Sigmoid colon (tissue), 4 donors: Measurements from ENCODE around the gene CSRNP2.

Source experiments
- EP300 ChIP-seq, 4 donors: sonication (generic); formaldehyde crosslinking; IDR thresholded peaks; one replicate each; pipeline ENCODE4 v1.6.1; 2017; ENCODE audit warnings: antibody characterized with exemption in 4 of 4
- TF ChIP-seq, protein P1 (sequence below), 4 experiments: fragments of 450-650 bp in 3 of 4; fragments of 200-600 bp in 1 of 4; IDR thresholded peaks; one replicate each; pipeline ENCODE4 v1.5.1; 2016 to 2019; ENCODE audit warnings: antibody characterized with exemption in 4 of 4, mild to moderate bottlenecking in 3 of 4, moderate library complexity in 2 of 4

DNA sequence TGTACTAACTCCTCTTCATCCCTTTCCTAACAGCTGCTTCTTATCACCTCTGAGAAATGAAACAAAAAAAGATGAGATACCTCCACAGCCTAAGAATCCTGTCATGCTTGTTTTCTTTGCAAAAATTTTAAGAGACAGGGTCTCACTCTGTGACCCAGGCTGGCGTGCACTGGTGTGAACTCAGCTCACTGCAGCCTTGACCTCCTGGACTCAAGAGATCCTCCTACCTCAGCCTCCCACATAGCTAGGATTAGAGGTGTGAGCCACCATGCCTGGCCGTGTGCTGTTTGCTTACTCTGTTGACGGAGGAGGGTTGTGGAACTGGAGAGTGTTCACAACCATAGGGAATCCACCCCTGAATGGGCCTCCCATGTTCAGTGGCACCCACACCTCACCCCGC lies 16.2 kb downstream of the CSRNP2 start:
- TF ChIP-seq, protein P1, sequence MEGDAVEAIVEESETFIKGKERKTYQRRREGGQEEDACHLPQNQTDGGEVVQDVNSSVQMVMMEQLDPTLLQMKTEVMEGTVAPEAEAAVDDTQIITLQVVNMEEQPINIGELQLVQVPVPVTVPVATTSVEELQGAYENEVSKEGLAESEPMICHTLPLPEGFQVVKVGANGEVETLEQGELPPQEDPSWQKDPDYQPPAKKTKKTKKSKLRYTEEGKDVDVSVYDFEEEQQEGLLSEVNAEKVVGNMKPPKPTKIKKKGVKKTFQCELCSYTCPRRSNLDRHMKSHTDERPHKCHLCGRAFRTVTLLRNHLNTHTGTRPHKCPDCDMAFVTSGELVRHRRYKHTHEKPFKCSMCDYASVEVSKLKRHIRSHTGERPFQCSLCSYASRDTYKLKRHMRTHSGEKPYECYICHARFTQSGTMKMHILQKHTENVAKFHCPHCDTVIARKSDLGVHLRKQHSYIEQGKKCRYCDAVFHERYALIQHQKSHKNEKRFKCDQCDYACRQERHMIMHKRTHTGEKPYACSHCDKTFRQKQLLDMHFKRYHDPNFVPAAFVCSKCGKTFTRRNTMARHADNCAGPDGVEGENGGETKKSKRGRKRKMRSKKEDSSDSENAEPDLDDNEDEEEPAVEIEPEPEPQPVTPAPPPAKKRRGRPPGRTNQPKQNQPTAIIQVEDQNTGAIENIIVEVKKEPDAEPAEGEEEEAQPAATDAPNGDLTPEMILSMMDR (IDR thresholded peaks at IDR 0.05) = no peak
- no peak for TF ChIP-seq EP300 (IDR thresholded peaks at IDR 0.05)
